Measurements from ENCODE around the gene LRCH3.

The LRCH3 gene

GRCh38 chr3:197749601-197750395 is 41.3 kb upstream of the LRCH3 start, which contains the start of gene FYTTD1:
Gene FYTTD1 (plus strand): TSS chr3:197749883. CDS start chr3:197749972, 89 bp downstream.
- DNase-seq (ENCODE audit: low read depth), result peak; percentile 84
- peak; percentile 18 for TF ChIP-seq CTCF (IDR thresholded peaks at IDR 0.05; ENCODE audit: low read depth, low read length)
- TF ChIP-seq MAX (IDR thresholded peaks at IDR 0.05; ENCODE audit: low read depth, low read length), result peak; percentile 21; the same call in 1 of the 2 replicates
- peak; percentile 38 for TF ChIP-seq POLR2A (IDR thresholded peaks at IDR 0.05; ENCODE audit: extremely low read depth, insufficient read length)
- no peak for TF ChIP-seq MYC (IDR thresholded peaks at IDR 0.05; ENCODE audit: low read depth, low read length)
- peak within 1 kb of the TSS; percentile 81 for H3K4me3 ChIP-seq (ENCODE audit: low read depth, low read length)

- peak overlapping the region; percentile 81 for H3K4me3 ChIP-seq (ENCODE audit: low read depth, low read length)
- TF ChIP-seq MAX (IDR thresholded peaks at IDR 0.05; ENCODE audit: low read depth, low read length) (no peak), MYC (IDR thresholded peaks at IDR 0.05; ENCODE audit: low read depth, low read length) (no peak), POLR2A (IDR thresholded peaks at IDR 0.05; ENCODE audit: extremely low read depth, insufficient read length) (no peak), CTCF (IDR thresholded peaks at IDR 0.05; ENCODE audit: low read depth, low read length) (no peak)
- peak; percentile 81 for DNase-seq (ENCODE audit: low read depth)
These were observed 40.6 kb upstream of the LRCH3 start for GRCh38 chr3:197750396-197750831.

- H3K4me3 ChIP-seq (ENCODE audit: low read depth, low read length), result peak overlapping the region; percentile 81
- DNase-seq (ENCODE audit: low read depth), result peak; percentile 68
- TF ChIP-seq POLR2A (IDR thresholded peaks at IDR 0.05; ENCODE audit: extremely low read depth, insufficient read length), result no peak
- TF ChIP-seq MYC (IDR thresholded peaks at IDR 0.05; ENCODE audit: low read depth, low read length), result 0 out of 2 replicates have a peak, but pooled peaks have one; percentile 0
- TF ChIP-seq MAX (IDR thresholded peaks at IDR 0.05; ENCODE audit: low read depth, low read length), result no peak
- no peak for TF ChIP-seq CTCF (IDR thresholded peaks at IDR 0.05; ENCODE audit: low read depth, low read length)
These were observed 40.0 kb upstream of the LRCH3 start for GRCh38 chr3:197750858-197751737.

GRCh38 chr3:197752107-197752506 is 38.9 kb upstream of the LRCH3 start:
- TF ChIP-seq POLR2A (IDR thresholded peaks at IDR 0.05; ENCODE audit: extremely low read depth, insufficient read length) (no peak), MYC (IDR thresholded peaks at IDR 0.05; ENCODE audit: low read depth, low read length) (no peak), MAX (IDR thresholded peaks at IDR 0.05; ENCODE audit: low read depth, low read length) (no peak), CTCF (IDR thresholded peaks at IDR 0.05; ENCODE audit: low read depth, low read length) (no peak)
- DNase-seq (ENCODE audit: low read depth), result no peak
- H3K4me3 ChIP-seq (ENCODE audit: low read depth, low read length), result no peak overlapping the region

GRCh38 chr3:197753263-197753662 is 37.8 kb upstream of the LRCH3 start:
- no peak for DNase-seq (ENCODE audit: low read depth)
- H3K4me3 ChIP-seq (ENCODE audit: low read depth, low read length), result no peak overlapping the region
- TF ChIP-seq MYC (IDR thresholded peaks at IDR 0.05; ENCODE audit: low read depth, low read length), result no peak
- no peak for TF ChIP-seq CTCF (IDR thresholded peaks at IDR 0.05; ENCODE audit: low read depth, low read length)
- no peak for TF ChIP-seq MAX (IDR thresholded peaks at IDR 0.05; ENCODE audit: low read depth, low read length)
- TF ChIP-seq POLR2A (IDR thresholded peaks at IDR 0.05; ENCODE audit: extremely low read depth, insufficient read length), result no peak
